MM.1S (cell line): ENCODE results near the gene CDH4.

ENCODE experiments used
- CTCF ChIP-seq: fragments of 300-600 bp; sonication (generic); IDR thresholded peaks from 2 replicates; pipeline ENCODE4 v1.5.1; 2016; ENCODE audit warnings: antibody characterized with exemption, low read length, mixed read lengths
- EZH2 ChIP-seq: fragments of 300-600 bp; sonication (generic); optimal IDR thresholded peaks from 2 replicates; pipeline ENCODE3; 2017; ENCODE audit warnings: low read depth, mild to moderate bottlenecking, antibody characterized with exemption, low read length, mixed read lengths

DNA sequence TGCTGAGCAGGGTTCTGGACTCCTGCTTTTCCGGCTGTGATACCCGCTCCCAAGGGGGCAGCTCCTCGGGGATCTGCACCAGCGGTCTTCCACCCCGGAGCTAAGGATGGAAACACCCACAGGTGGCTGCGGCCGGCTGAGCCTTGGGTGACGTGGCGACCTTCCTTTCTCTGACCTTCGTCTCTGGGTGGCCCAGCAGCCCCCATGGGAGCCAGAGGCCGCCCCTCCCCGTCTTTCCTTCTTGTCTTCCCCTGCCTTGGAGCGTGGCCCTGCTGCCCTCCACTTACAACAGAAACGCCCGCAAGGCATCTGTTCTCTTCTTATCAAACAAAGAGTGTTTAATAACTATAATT is 407.9 kb downstream of the CDH4 start:
- TF ChIP-seq CTCF (no peak), EZH2 (no peak)
